Fibroblast of skin of abdomen (primary cell): Measurements from ENCODE around the gene CCDC7.
"Not testable (repeated sequence)": the region's sequence is repeated elsewhere in the genome, so short reads cannot be mapped to it uniquely, and the experiment has no call there.

ENCODE experiments used
- DNase-seq: peaks from one replicate; pipeline ENCODE4 v3.0.0-alpha.2; 2013

The CCDC7 gene

GRCh38 chr10:32577448-32577847 lies 131.5 kb downstream of the CCDC7 start:
- DNase-seq = no peak

- DNase-seq = peak; percentile 4
Measured at GRCh38 chr10:32582946-32583345, 137.0 kb downstream of the CCDC7 start.

- DNase-seq = not testable (repeated sequence)
Measured at GRCh38 chr10:32598022-32598421, 152.1 kb downstream of the CCDC7 start.

- DNase-seq = no peak
Measured at GRCh38 chr10:32600317-32600716, 154.4 kb downstream of the CCDC7 start.

- not testable (repeated sequence) for DNase-seq
Measured at GRCh38 chr10:32601562-32601961, 155.6 kb downstream of the CCDC7 start.

- DNase-seq = no peak
Measured at GRCh38 chr10:32605787-32606186, 159.8 kb downstream of the CCDC7 start.

- DNase-seq = not testable (repeated sequence)
Measured at GRCh38 chr10:32610543-32610942, 164.6 kb downstream of the CCDC7 start.

- DNase-seq = no peak
Measured at GRCh38 chr10:32616438-32616837, 170.5 kb downstream of the CCDC7 start.

- DNase-seq = peak; percentile 1
Measured at GRCh38 chr10:32618482-32618881, 172.5 kb downstream of the CCDC7 start.

GRCh38 chr10:32621969-32622368 lies 176.0 kb downstream of the CCDC7 start:
- no peak for DNase-seq

- DNase-seq = no peak
Measured at GRCh38 chr10:32622409-32622808, 176.5 kb downstream of the CCDC7 start.

GRCh38 chr10:32627183-32627582 lies 181.2 kb downstream of the CCDC7 start:
- no peak for DNase-seq

- DNase-seq = no peak
Measured at GRCh38 chr10:32629910-32630309, 184.0 kb downstream of the CCDC7 start.

GRCh38 chr10:32646535-32646934 lies 200.6 kb downstream of the CCDC7 start:
- DNase-seq = no peak

GRCh38 chr10:32650246-32650655 lies 204.3 kb downstream of the CCDC7 start:
- DNase-seq = no peak

GRCh38 chr10:32657430-32657829 lies 211.5 kb downstream of the CCDC7 start:
- DNase-seq = not testable (repeated sequence)

GRCh38 chr10:32661346-32661745 lies 215.4 kb downstream of the CCDC7 start:
- DNase-seq = no peak

GRCh38 chr10:32680803-32681557 lies 235.0 kb downstream of the CCDC7 start:
- no peak for DNase-seq

GRCh38 chr10:32684291-32684690 lies 238.4 kb downstream of the CCDC7 start:
- DNase-seq = no peak

- DNase-seq = no peak
Measured at GRCh38 chr10:32687116-32687515, 241.2 kb downstream of the CCDC7 start.

GRCh38 chr10:32687546-32687945 lies 241.6 kb downstream of the CCDC7 start:
- no peak for DNase-seq

- peak; percentile 84 for DNase-seq
Measured at GRCh38 chr10:32692174-32692573, 246.2 kb downstream of the CCDC7 start.

GRCh38 chr10:32693441-32693979 lies 247.6 kb downstream of the CCDC7 start:
- no peak for DNase-seq

- DNase-seq = not testable (repeated sequence)
Measured at GRCh38 chr10:32699683-32700082, 253.7 kb downstream of the CCDC7 start.
